GM12801 (cell line): ENCODE data around the gene LATS2.

Experiments used
- CTCF ChIP-seq: IDR thresholded peaks from one replicate; pipeline ENCODE4 v1.5.1; 2011; ENCODE audit warnings: control low read depth; ENCODE audit not compliant: insufficient read length; ENCODE audit errors: extremely low read depth

LATS2 gene

GRCh38 chr13:21079761-21080592 is 18.6 kb upstream of the LATS2 start:
- TF ChIP-seq CTCF, result no peak

GRCh38 chr13:21079221-21079620 is 17.8 kb upstream of the LATS2 start:
- no peak for TF ChIP-seq CTCF

- no peak for TF ChIP-seq CTCF
Measured at GRCh38 chr13:21078501-21078900, 17.1 kb upstream of the LATS2 start.

GRCh38 chr13:21077788-21078353 is 16.5 kb upstream of the LATS2 start:
- no peak for TF ChIP-seq CTCF

GRCh38 chr13:21077076-21077787 is 15.8 kb upstream of the LATS2 start:
- TF ChIP-seq CTCF, result no peak

GRCh38 chr13:21076253-21076652 is 14.9 kb upstream of the LATS2 start:
- no peak for TF ChIP-seq CTCF
